ENCODE results near the gene FLNB.

- TF ChIP-seq POLR2A (IDR thresholded peaks at IDR 0.05) (no peak), CTCF (IDR thresholded peaks at IDR 0.05) (no peak)
Observed at GRCh38 chr3:58095603-58096138, 87.4 kb downstream of the FLNB start.

Data from Peyer's patch (tissue), 4 donors.